BLaER1 (cell line): Measurements from ENCODE around the gene SPATA13.
"Not testable (repeated sequence)": the region's sequence is repeated elsewhere in the genome, so short reads cannot be mapped to it uniquely, and the experiment has no call there.

Experiments
- H3K27ac ChIP-seq: shearing (Covaris generic); formaldehyde crosslinking; 2 replicates; pipeline ENCODE4 v1.8.1; 2022
- H3K27me3 ChIP-seq: shearing (Covaris generic); formaldehyde crosslinking; 2 replicates; pipeline ENCODE4 v1.8.1; 2022
- H3K36me3 ChIP-seq: shearing (Covaris generic); formaldehyde crosslinking; 2 replicates; pipeline ENCODE4 v1.8.1; 2022
- H3K4me1 ChIP-seq: shearing (Covaris generic); formaldehyde crosslinking; 2 replicates; pipeline ENCODE4 v1.8.1; 2022
- H3K4me2 ChIP-seq: shearing (Covaris generic); formaldehyde crosslinking; 2 replicates; pipeline ENCODE4 v1.8.1; 2022
- H3K4me3 ChIP-seq: shearing (Covaris generic); formaldehyde crosslinking; 2 replicates; pipeline ENCODE4 v1.8.1; 2022
- H3K9ac ChIP-seq: shearing (Covaris generic); formaldehyde crosslinking; 2 replicates; pipeline ENCODE4 v1.8.1; 2022
- H3K9me3 ChIP-seq: shearing (Covaris generic); formaldehyde crosslinking; 2 replicates; pipeline ENCODE4 v1.8.1; 2022
- H4K20me1 ChIP-seq: shearing (Covaris generic); formaldehyde crosslinking; 2 replicates; pipeline ENCODE4 v1.8.1; 2022
- Cebpa-rat ChIP-seq: shearing (Covaris generic); IDR thresholded peaks from 2 replicates; pipeline ENCODE4 v1.8.1; 2022

Gene SPATA13

DNA sequence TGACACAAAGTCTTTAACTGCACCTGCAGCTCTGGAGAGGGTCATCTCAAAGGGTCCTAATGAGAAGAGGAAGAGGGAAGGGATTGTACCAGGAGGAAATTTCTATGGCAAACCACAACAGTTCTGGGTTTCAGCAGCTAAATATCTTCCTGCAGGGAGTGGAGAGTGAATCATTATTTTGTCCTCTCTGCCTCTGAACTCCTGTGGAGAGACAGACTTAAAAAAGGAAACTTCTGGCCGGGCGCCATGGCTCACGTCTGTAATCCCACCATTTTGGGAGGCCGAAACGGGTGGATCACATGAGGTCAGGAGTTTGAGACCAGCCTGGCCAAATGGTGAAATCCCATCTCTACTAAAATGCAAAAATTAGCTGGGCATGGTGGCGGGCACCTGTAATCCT is 132.0 kb downstream of the SPATA13 start:
- Histone ChIP-seq H3K4me2 (no peak overlapping the region), H3K4me3 (no peak overlapping the region), H3K27me3 (no peaks in the 10 kb centered on the region), H4K20me1 (no peaks in the 10 kb centered on the region), H3K4me1 (no peaks in the 10 kb centered on the region), H3K9me3 (no peaks in the 10 kb centered on the region), H3K9ac (no peak overlapping the region), H3K36me3 (peaks cover 66% of the 10 kb centered on the region), H3K27ac (no peak overlapping the region)
- TF ChIP-seq Cebpa-rat, result no peak

DNA sequence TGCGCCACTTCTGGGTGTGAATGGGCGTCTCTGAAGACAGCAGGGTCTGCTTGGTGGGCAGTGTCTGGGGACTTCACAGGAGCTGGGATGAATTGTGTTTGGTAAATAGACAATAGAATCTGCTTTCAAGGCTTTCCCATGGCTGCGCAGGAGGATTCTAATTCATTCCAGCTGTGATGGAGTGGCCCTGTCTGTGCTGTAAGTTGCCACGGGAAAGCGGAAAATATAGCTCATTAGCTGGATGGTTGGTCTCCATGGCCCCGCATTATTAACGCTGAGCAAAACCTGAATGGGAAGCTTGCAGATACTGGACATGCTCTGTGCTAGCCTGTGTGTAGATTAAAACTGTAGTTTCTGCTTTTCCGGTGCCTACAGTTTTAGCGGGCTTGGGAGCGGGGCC is 133.2 kb downstream of the SPATA13 start:
- Histone ChIP-seq H3K9me3 (no peaks in the 10 kb centered on the region), H3K27ac (no peak overlapping the region), H3K27me3 (no peaks in the 10 kb centered on the region), H3K4me3 (no peak overlapping the region), H3K36me3 (peaks cover 79% of the 10 kb centered on the region), H4K20me1 (no peaks in the 10 kb centered on the region), H3K4me1 (no peaks in the 10 kb centered on the region), H3K4me2 (no peak overlapping the region), H3K9ac (no peak overlapping the region)
- TF ChIP-seq Cebpa-rat, result no peak

DNA sequence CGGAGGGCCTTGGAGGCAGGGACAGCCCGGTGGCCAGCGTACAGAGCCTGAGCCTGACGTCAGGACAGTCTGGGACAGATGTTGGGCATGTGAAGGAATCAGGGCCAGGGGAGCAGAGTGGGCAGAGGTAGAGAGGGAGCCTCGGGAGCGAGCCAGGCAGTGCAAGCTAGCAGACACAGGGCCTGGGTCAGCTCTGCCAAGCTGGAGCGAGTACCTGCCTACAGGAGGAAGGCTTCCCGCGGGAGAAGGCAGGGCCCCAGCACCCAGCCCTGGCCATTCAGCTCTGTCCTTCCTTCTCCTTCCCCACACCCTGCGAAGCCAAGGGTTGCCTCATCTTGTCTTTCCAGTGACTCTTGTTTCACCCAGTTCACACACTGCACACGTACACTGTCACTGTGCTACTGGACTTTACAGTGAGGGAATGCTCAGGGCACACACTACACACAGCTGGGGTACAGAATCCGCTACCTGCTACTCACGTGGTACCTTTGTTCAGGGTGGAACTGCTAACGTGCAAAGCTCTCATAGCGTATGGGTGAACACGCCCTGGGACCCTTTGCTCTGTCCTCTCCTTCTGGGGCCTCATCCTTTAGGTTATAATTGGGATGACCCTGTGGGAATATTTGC is 139.1 kb downstream of the SPATA13 start:
- H3K4me1 ChIP-seq, result no peaks in the 10 kb centered on the region
- peaks cover 71% of the 10 kb centered on the region for H3K36me3 ChIP-seq
- no peaks in the 10 kb centered on the region for H3K9me3 ChIP-seq
- no peaks in the 10 kb centered on the region for H3K27me3 ChIP-seq
- no peak for TF ChIP-seq Cebpa-rat
- no peak overlapping the region for H3K27ac ChIP-seq
- H3K9ac ChIP-seq, result no peak overlapping the region
- no peak overlapping the region for H3K4me3 ChIP-seq
- H4K20me1 ChIP-seq, result no peaks in the 10 kb centered on the region
- H3K4me2 ChIP-seq, result no peak overlapping the region

DNA sequence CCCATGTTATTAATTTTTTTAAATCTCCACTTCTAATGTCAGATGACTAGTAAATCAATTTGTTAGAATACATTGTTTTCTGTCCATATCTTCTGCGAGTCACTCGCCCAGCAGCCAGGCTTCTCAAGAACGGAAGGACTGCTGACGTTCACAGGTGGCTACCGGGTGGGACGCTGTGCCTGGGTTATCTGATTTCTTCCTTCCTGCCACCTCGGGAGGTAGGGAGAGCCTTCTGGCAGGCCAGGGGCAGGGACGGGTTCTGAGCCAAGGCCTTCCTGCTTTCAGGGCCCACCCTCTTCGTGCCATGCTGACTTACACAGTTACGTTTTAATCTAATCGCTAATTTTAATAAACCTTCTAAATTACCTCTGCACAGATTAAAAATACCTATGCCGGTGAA is 140.9 kb downstream of the SPATA13 start:
- H3K36me3 ChIP-seq, result peaks cover 54% of the 10 kb centered on the region

DNA sequence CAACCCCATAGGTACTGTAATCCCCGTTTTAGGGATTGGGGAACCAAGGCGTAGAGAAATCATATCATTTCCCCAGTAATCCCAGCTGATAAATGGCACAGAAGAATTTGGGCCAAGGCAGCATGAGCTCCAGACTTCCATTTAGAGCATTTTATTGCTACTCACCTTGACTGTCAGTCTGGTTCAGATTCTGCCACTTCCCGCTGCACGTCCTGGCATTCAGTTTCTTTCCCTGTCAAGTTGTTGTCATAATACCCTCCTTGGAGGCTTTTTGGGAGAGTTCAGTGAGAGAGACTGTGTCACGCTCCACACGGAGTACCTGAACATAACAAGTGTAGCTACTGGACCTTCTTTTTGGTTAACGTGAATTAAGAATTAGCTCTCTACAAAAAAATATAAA is 141.4 kb downstream of the SPATA13 start:
- Histone ChIP-seq H3K36me3 (peaks cover 49% of the 10 kb centered on the region), H3K9me3 (no peaks in the 10 kb centered on the region)

More for the DNA sequence above, 140.9 kb downstream of the SPATA13 start:
- no peak for TF ChIP-seq Cebpa-rat
- H3K4me2 ChIP-seq, result no peak overlapping the region
- H3K9me3 ChIP-seq, result no peaks in the 10 kb centered on the region
- H3K4me3 ChIP-seq, result no peak overlapping the region
- H3K4me1 ChIP-seq, result no peaks in the 10 kb centered on the region
- no peak overlapping the region for H3K9ac ChIP-seq
- H3K27me3 ChIP-seq, result no peaks in the 10 kb centered on the region
- no peaks in the 10 kb centered on the region for H4K20me1 ChIP-seq
- H3K27ac ChIP-seq, result no peak overlapping the region

DNA sequence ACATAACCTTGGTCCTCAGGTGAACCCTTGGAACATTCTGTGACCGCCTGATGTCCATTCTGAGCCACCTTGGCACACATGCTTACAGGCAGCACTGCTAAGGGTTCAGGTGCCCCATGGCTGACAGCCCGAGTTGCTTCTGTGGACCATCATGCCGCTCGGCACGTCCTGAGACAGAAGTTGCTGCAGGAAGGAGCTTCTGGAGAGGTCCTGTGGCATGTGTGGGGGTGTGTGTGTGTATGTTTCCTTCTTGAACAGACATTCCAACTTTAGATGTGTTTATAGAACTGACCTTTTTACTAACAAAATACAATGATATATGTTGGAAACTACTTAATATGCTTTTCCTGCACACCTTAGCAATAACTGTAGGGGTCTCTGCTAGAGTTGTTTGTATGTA is 144.1 kb downstream of the SPATA13 start:
- TF ChIP-seq Cebpa-rat, result no peak
- Histone ChIP-seq H3K9ac (no peak overlapping the region), H3K27me3 (no peaks in the 10 kb centered on the region), H3K4me2 (no peak overlapping the region), H3K4me3 (no peak overlapping the region), H3K36me3 (peaks cover 22% of the 10 kb centered on the region), H3K27ac (no peak overlapping the region), H3K4me1 (0 out of 2 replicates have a peak, but pooled peaks cover 5% of the 10 kb centered on the region), H3K9me3 (no peaks in the 10 kb centered on the region), H4K20me1 (no peaks in the 10 kb centered on the region)

More for the DNA sequence above, 141.4 kb downstream of the SPATA13 start:
- Histone ChIP-seq H3K4me1 (no peaks in the 10 kb centered on the region), H3K4me3 (no peak overlapping the region), H4K20me1 (no peaks in the 10 kb centered on the region), H3K9ac (no peak overlapping the region), H3K4me2 (no peak overlapping the region), H3K27ac (no peak overlapping the region), H3K27me3 (no peaks in the 10 kb centered on the region)
- no peak for TF ChIP-seq Cebpa-rat

DNA sequence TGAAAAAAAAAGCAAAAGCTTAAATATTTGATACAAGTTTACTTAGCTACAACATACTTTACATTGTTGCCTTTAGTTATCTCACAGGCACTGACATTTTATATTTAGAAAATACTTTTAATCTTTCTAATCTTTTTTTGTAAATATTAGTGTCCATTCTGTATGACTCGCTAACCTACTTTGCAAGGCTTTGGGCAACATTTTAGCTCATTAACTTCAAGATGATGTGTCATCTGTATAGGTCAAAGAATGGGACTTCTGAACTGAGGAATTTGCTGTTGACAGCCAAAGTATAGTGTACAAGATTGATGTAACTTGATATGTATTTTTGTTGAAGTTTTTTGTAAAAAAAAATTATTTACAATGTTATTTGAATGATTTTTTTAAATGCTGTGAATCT is 146.1 kb downstream of the SPATA13 start:
- 0 out of 2 replicates have a peak, but pooled peaks cover 6% of the 10 kb centered on the region for H3K4me1 ChIP-seq
- H3K27ac ChIP-seq, result no peak overlapping the region
- H3K27me3 ChIP-seq, result no peaks in the 10 kb centered on the region
- no peak for TF ChIP-seq Cebpa-rat
- H3K9ac ChIP-seq, result no peak overlapping the region
- H4K20me1 ChIP-seq, result no peaks in the 10 kb centered on the region
- H3K9me3 ChIP-seq, result no peaks in the 10 kb centered on the region
- no peak overlapping the region for H3K4me2 ChIP-seq
- peaks cover 10% of the 10 kb centered on the region for H3K36me3 ChIP-seq
- no peak overlapping the region for H3K4me3 ChIP-seq

DNA sequence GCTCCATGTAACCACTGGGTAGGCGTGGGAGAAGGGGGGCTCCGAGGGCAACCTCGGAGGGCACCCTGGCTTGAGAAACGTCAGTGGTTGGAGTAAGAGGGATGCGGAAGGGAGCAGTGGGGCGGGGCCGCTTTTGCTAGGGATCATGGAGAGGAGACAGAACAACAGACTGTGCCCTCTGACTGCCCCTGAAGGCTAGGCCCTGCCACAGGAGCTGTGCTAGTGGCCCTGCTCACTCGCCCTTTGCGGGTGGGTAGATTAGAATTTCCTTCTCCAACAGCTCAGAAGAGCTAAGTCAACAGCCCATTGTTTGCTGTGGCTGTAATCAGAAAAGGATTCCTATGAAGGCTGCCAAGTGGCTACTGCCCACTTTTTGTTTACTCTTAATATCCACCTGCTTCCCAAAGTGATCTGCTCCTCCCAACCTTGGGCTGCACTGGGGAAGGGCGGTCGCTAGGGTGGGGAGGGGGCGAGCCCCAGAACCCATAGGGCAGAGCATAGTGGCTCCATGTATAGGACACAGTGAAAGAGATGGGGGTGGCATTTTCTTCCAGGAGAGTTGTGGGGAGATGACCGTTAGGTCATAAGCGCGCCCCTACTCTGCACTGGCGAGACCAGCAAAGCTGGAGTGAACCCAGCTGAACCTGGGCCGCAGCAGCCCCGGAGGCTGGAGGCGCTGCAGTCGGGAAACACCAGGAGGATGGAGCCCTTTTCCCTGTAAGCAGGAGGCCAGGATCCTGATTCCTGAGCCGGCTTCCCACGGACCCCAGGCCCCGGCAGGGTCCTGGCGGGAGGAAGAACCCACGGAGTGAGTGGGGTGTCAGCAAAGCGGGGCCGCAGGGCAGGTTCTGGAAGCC is 146.9 kb downstream of the SPATA13 start:
- Histone ChIP-seq H3K4me2 (no peak overlapping the region), H3K36me3 (peaks cover 10% of the 10 kb centered on the region), H3K9me3 (no peaks in the 10 kb centered on the region), H4K20me1 (no peaks in the 10 kb centered on the region), H3K4me3 (no peak overlapping the region), H3K27ac (no peak overlapping the region), H3K27me3 (no peaks in the 10 kb centered on the region), H3K9ac (no peak overlapping the region), H3K4me1 (0 out of 2 replicates have a peak, but pooled peaks cover 6% of the 10 kb centered on the region)
- no peak for TF ChIP-seq Cebpa-rat

DNA sequence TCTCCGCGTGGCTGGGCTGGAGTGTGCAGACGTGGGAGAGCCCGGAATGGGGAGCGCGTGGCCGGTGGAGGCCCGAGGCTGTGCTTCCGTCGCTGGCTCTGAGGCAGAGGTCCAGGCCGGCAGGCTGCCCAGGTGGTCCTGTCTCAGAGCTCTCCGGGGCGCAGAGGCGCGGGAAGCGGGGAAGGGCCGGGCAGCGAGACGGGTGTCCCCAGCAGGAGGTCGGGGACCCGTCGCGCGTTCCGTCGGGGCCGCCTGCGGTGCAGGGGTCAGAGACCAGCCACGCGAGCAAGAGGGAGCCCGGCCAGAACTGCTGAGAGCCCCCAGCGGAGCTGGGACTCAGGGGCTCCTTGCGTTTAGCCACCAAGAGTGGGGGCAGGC is 147.5 kb downstream of the SPATA13 start:
- H3K9ac ChIP-seq, result no peak overlapping the region

DNA sequence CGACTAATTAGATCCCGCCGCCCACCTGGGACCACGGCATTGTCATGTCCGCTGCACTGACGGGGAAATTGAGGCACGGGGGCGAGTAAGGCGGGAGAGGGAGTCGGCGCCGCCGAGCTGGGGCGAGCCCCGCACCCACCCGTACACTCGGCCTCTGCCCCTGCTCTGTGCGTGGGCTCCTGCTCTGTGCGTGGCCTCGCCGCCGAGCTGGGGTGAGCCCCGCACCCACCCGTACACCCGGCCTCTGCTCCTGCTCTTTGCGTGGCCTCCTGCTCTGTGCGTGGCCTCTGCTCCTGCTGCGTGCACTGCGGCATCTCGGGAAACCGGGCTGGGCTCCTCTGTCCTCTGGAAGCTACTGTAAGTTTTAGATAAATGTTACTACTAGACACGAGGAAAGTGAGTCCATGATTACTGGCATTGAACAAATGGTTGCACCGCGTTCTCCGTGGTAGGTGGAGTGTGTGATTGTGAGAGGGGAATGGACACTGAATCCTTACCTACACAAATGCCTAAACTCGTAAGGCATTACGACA is 148.0 kb downstream of the SPATA13 start:
- Histone ChIP-seq H3K27ac (no peak overlapping the region), H3K9ac (no peak overlapping the region), H3K4me2 (no peak overlapping the region), H4K20me1 (no peaks in the 10 kb centered on the region), H3K4me3 (no peak overlapping the region), H3K9me3 (no peaks in the 10 kb centered on the region), H3K4me1 (0 out of 2 replicates have a peak, but pooled peaks cover 6% of the 10 kb centered on the region), H3K27me3 (no peaks in the 10 kb centered on the region), H3K36me3 (no peaks in the 10 kb centered on the region; the same call in 1 of the 2 replicates)
- no peak for TF ChIP-seq Cebpa-rat

More for the DNA sequence above, 147.5 kb downstream of the SPATA13 start:
- Histone ChIP-seq H3K36me3 (peaks cover 4% of the 10 kb centered on the region), H3K4me1 (0 out of 2 replicates have a peak, but pooled peaks cover 6% of the 10 kb centered on the region), H3K4me3 (no peak overlapping the region), H4K20me1 (no peaks in the 10 kb centered on the region), H3K27me3 (no peaks in the 10 kb centered on the region), H3K4me2 (no peak overlapping the region), H3K9me3 (no peaks in the 10 kb centered on the region), H3K27ac (no peak overlapping the region)
- TF ChIP-seq Cebpa-rat, result no peak

DNA sequence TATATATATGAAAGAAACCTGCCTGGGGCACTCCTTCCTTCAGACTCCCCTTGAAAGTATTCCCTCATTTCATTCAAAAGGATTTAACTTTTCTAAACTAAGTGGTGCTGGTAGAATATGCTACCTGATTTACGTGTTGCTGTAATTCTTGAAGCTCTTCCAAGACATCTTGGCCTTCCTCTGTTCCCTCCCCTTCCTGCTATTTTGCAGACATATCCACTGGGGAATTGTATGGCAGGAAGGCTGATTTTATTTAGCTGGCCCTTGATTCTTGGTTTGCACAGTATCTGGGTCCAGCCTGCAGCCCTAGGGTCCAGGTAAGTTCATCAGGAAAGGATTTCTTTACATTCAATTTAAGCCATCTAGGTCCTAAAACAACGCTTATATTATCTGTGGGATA is 148.8 kb downstream of the SPATA13 start, which contains the start of gene C1QTNF9:
C1QTNF9 (plus strand) TSS at position 281 of the 400 bp plus-strand sequence. CDS start 6,424 bp downstream, outside the sequence.
- H3K27ac ChIP-seq, H3K9me3 ChIP-seq, H3K9ac ChIP-seq, H3K4me1 ChIP-seq, H3K4me3 ChIP-seq, H3K27me3 ChIP-seq, H4K20me1 ChIP-seq, H3K4me2 ChIP-seq, H3K36me3 ChIP-seq: not testable (repeated sequence)
